ENCODE measurements around the gene ANGPTL2. TPM values are rescaled to one million over a fixed set of nuclear protein-coding genes. Genes with fewer than 3 reads are reported as not detected.

Gene ANGPTL2
- total RNA-seq, 1 donor from 2014 or later = 4.9 TPM

GRCh38 chr9:127121628-127122175 is 733 bp downstream of the ANGPTL2 start:
- no peak for TF ChIP-seq CTCF (IDR thresholded peaks at IDR 0.05; ENCODE audit: insufficient read depth, low read length, poor library complexity, severe bottlenecking)
- DNase-seq (ENCODE audit: low read depth) = no peak
- H3K36me3 ChIP-seq (ENCODE audit: control insufficient read depth, insufficient read depth, low read length) = no peaks in the 10 kb centered on the region
- no peaks in the 10 kb centered on the region for H3K27me3 ChIP-seq (ENCODE audit: control insufficient read depth, insufficient read depth, low read length)
- H3K4me3 ChIP-seq (ENCODE audit: low read depth, low read length) = peak overlapping the region; percentile 51

- no peak overlapping the region for H3K4me3 ChIP-seq (ENCODE audit: low read depth, low read length)
- TF ChIP-seq CTCF (IDR thresholded peaks at IDR 0.05; ENCODE audit: insufficient read depth, low read length, poor library complexity, severe bottlenecking) = no peak
- DNase-seq (ENCODE audit: low read depth) = no peak
- no peaks in the 10 kb centered on the region for H3K27me3 ChIP-seq (ENCODE audit: control insufficient read depth, insufficient read depth, low read length)
- H3K36me3 ChIP-seq (ENCODE audit: control insufficient read depth, insufficient read depth, low read length) = no peaks in the 10 kb centered on the region
Observed at GRCh38 chr9:127119320-127119709, 3.1 kb downstream of the ANGPTL2 start.

- no peak for TF ChIP-seq CTCF (IDR thresholded peaks at IDR 0.05; ENCODE audit: insufficient read depth, low read length, poor library complexity, severe bottlenecking)
- Histone ChIP-seq H3K36me3 (ENCODE audit: control insufficient read depth, insufficient read depth, low read length) (no peaks in the 10 kb centered on the region), H3K4me3 (ENCODE audit: low read depth, low read length) (no peak overlapping the region), H3K27me3 (ENCODE audit: control insufficient read depth, insufficient read depth, low read length) (no peaks in the 10 kb centered on the region)
- DNase-seq (ENCODE audit: low read depth) = no peak
Observed at GRCh38 chr9:127118597-127119319, 3.7 kb downstream of the ANGPTL2 start.

- TF ChIP-seq CTCF (IDR thresholded peaks at IDR 0.05; ENCODE audit: insufficient read depth, low read length, poor library complexity, severe bottlenecking) = no peak
- H3K27me3 ChIP-seq (ENCODE audit: control insufficient read depth, insufficient read depth, low read length) = no peaks in the 10 kb centered on the region
- no peak overlapping the region for H3K4me3 ChIP-seq (ENCODE audit: low read depth, low read length)
- DNase-seq (ENCODE audit: low read depth) = no peak
- H3K36me3 ChIP-seq (ENCODE audit: control insufficient read depth, insufficient read depth, low read length) = no peaks in the 10 kb centered on the region
Observed at GRCh38 chr9:127117801-127118200, 4.6 kb downstream of the ANGPTL2 start.

- no peaks in the 10 kb centered on the region for H3K36me3 ChIP-seq (ENCODE audit: control insufficient read depth, insufficient read depth, low read length)
- TF ChIP-seq CTCF (IDR thresholded peaks at IDR 0.05; ENCODE audit: insufficient read depth, low read length, poor library complexity, severe bottlenecking) = no peak
- H3K27me3 ChIP-seq (ENCODE audit: control insufficient read depth, insufficient read depth, low read length) = no peaks in the 10 kb centered on the region
- no peak for DNase-seq (ENCODE audit: low read depth)
- H3K4me3 ChIP-seq (ENCODE audit: low read depth, low read length) = no peak overlapping the region
Observed at GRCh38 chr9:127116957-127117356, 5.5 kb downstream of the ANGPTL2 start.
